Measurements from ENCODE around the gene ABO. TPM values are rescaled to one million over a fixed set of nuclear protein-coding genes. Genes with fewer than 3 reads are reported as not detected.

ABO gene
- total and polyA plus RNA-seq, 2 donors (not counting 1 experiment from before 2014, with no cell fraction given) = not detected

- intact Hi-C loops (cut with micrococcal nuclease) = no loop called here
- Histone ChIP-seq H4K20me1 (ENCODE audit: control insufficient read depth, insufficient read depth, low read length, poor library complexity, severe bottlenecking) (no peaks in the 10 kb centered on the region), H3K36me3 (replicated peaks in 1 of 2; ENCODE audit: control extremely low read depth in 1 of 2, control insufficient read depth in 1 of 2, extremely low read depth in 1 of 2, insufficient read depth in 2 of 2, low read length in 1 of 2) (peaks cover 0 to 3% of the 10 kb centered on the region in 2 experiments), H3K9me3 (ENCODE audit: control extremely low read depth in 1 of 3, control insufficient read depth in 2 of 3, insufficient read depth in 1 of 3, low read length in 2 of 3) (peaks cover 0 to 8% (median 0%) of the 10 kb centered on the region in 3 donors), H3K4me2 (replicated peaks; ENCODE audit: low read depth, low read length, poor library complexity, severe bottlenecking) (no peak overlapping the region), H2AFZ (ENCODE audit: insufficient read depth, low read depth, low read length, poor library complexity, severe bottlenecking) (no peak overlapping the region), H3K27ac (ENCODE audit: low read length in 2 of 2) (no peak overlapping the region), H3K9ac (ENCODE audit: low read length) (no peak overlapping the region), H3K27me3 (replicated peaks in 1 of 4; ENCODE audit: control extremely low read depth in 1 of 4, control insufficient read depth in 3 of 4, insufficient read depth in 4 of 4, low read length in 3 of 4) (no peaks in the 10 kb centered on the region), H3K79me2 (ENCODE audit: control insufficient read depth, insufficient read depth, low read length) (no peaks in the 10 kb centered on the region), H3K4me1 (ENCODE audit: control insufficient read depth in 2 of 2, insufficient read depth in 2 of 2, low read length in 2 of 2) (no peaks in the 10 kb centered on the region), H3K4me3 (ENCODE audit: control extremely low read depth in 1 of 5, extremely low read depth in 1 of 5, insufficient read depth in 1 of 5, low read depth in 2 of 5, low read length in 4 of 5) (no peak overlapping the region)
- TF ChIP-seq CTCF (IDR thresholded peaks at IDR 0.05) (no peak), EZH2 (IDR thresholded peaks at IDR 0.05; ENCODE audit: borderline replicate concordance, insufficient read depth, low read depth, low read length, poor library complexity, severe bottlenecking) (no peak)
- DNase-seq (no peak), ATAC-seq (ENCODE audit: low read depth) (no peak)
- ChIA-PET CTCF (no interaction called here), POLR2A (no interaction called here)
- no peak overlapping the region for H3K4me3 Mint-ChIP-seq
- H3K4me1 Mint-ChIP-seq = peaks cover 2% of the 10 kb centered on the region
- H3K27me3 Mint-ChIP-seq = peaks cover 4% of the 10 kb centered on the region
- 92% methylated on average over 12 of the region's 13 CpGs for WGBS (ENCODE audit: insufficient coverage)
- no peaks in the 10 kb centered on the region for H3K9me3 Mint-ChIP-seq (ENCODE audit: insufficient read depth)
- no peak overlapping the region for H3K27ac Mint-ChIP-seq
These were observed 49.1 kb upstream of the ABO start for GRCh38 chr9:133323991-133324703.

- 97% methylated on average over 6 of the region's 10 CpGs for WGBS (ENCODE audit: insufficient coverage)
- intact Hi-C loops (cut with micrococcal nuclease) = no loop called here
- H3K4me3 Mint-ChIP-seq = no peak overlapping the region
These were observed 48.2 kb upstream of the ABO start for GRCh38 chr9:133323211-133323610.

More at GRCh38 chr9:133323211-133323610, 48.2 kb upstream of the ABO start:
- H3K79me2 ChIP-seq (ENCODE audit: control insufficient read depth, insufficient read depth, low read length) = no peaks in the 10 kb centered on the region
- TF ChIP-seq CTCF (IDR thresholded peaks at IDR 0.05) (no peak), EZH2 (IDR thresholded peaks at IDR 0.05; ENCODE audit: borderline replicate concordance, insufficient read depth, low read depth, low read length, poor library complexity, severe bottlenecking) (no peak)
- no peak overlapping the region for H3K4me3 ChIP-seq (ENCODE audit: control extremely low read depth in 1 of 5, extremely low read depth in 1 of 5, insufficient read depth in 1 of 5, low read depth in 2 of 5, low read length in 4 of 5)
- peaks cover 0 to 3% of the 10 kb centered on the region in 2 experiments for H3K36me3 ChIP-seq (replicated peaks in 1 of 2; ENCODE audit: control extremely low read depth in 1 of 2, control insufficient read depth in 1 of 2, extremely low read depth in 1 of 2, insufficient read depth in 2 of 2, low read length in 1 of 2)
- H3K27ac ChIP-seq (ENCODE audit: low read length in 2 of 2) = no peak overlapping the region
- no peaks in the 10 kb centered on the region for H3K27me3 ChIP-seq (replicated peaks in 1 of 4; ENCODE audit: control extremely low read depth in 1 of 4, control insufficient read depth in 3 of 4, insufficient read depth in 4 of 4, low read length in 3 of 4)
- no peaks in the 10 kb centered on the region for H4K20me1 ChIP-seq (ENCODE audit: control insufficient read depth, insufficient read depth, low read length, poor library complexity, severe bottlenecking)
- POLR2A ChIA-PET = no interaction called here
- no peaks in the 10 kb centered on the region for H3K4me1 Mint-ChIP-seq
- ATAC-seq (ENCODE audit: low read depth) (no peak), DNase-seq (no peak)
- no peak overlapping the region for H2AFZ ChIP-seq (ENCODE audit: insufficient read depth, low read depth, low read length, poor library complexity, severe bottlenecking)
- no peak overlapping the region for H3K9ac ChIP-seq (ENCODE audit: low read length)
- H3K27ac Mint-ChIP-seq = no peak overlapping the region
- no peaks in the 10 kb centered on the region for H3K4me1 ChIP-seq (ENCODE audit: control insufficient read depth in 2 of 2, insufficient read depth in 2 of 2, low read length in 2 of 2)
- H3K9me3 Mint-ChIP-seq (ENCODE audit: insufficient read depth) = no peaks in the 10 kb centered on the region
- CTCF ChIA-PET = no interaction called here
- no peak overlapping the region for H3K4me2 ChIP-seq (replicated peaks; ENCODE audit: low read depth, low read length, poor library complexity, severe bottlenecking)
- peaks cover 4% of the 10 kb centered on the region for H3K27me3 Mint-ChIP-seq
- peaks cover 0 to 8% (median 0%) of the 10 kb centered on the region in 3 donors for H3K9me3 ChIP-seq (ENCODE audit: control extremely low read depth in 1 of 3, control insufficient read depth in 2 of 3, insufficient read depth in 1 of 3, low read length in 2 of 3)

Measured in B cell (primary cell).